MG63 (cell line): ENCODE results near the gene PIWIL1. TPM values are rescaled to one million over a fixed set of nuclear protein-coding genes. Genes with fewer than 3 reads are reported as not detected.

Experiments
- DNase-seq: peaks from one replicate; pipeline ENCODE4 v3.0.0-alpha.2; 2020
- H3K27me3 ChIP-seq: fragments of 250-450 bp; sonication (Bioruptor Pico); 2 replicates; pipeline ENCODE4 v1.5.1; 2020; ENCODE audit warnings: mild to moderate bottlenecking, moderate library complexity
- H3K36me3 ChIP-seq: fragments of 250-450 bp; sonication (Bioruptor Pico); 2 replicates; pipeline ENCODE4 v1.5.1; 2020; ENCODE audit warnings: mild to moderate bottlenecking, moderate library complexity
- H3K4me3 ChIP-seq: fragments of 250-450 bp; sonication (Bioruptor Pico); 2 replicates; pipeline ENCODE4 v1.5.1; 2020; ENCODE audit warnings: mild to moderate bottlenecking, moderate library complexity
- H3K9me3 ChIP-seq: fragments of 250-450 bp; sonication (Bioruptor Pico); 2 replicates; pipeline ENCODE4 v1.5.1; 2020; ENCODE audit warnings: mild to moderate bottlenecking, moderate library complexity
- total RNA-seq: library from RNA; depleted of rRNA; stranded (reverse); fragments of >200 nt; shearing (Covaris generic); gene quantifications from 2 replicates; pipeline ENCODE4 v1.2.3, GENCODE V29; 2014; ENCODE audit warnings: low replicate concordance

PIWIL1 gene
- total RNA-seq, 1 experiment from 2014 or later, result not detected

GRCh38 chr12:130333341-130333740 is 4.3 kb upstream of the PIWIL1 start:
- no peak overlapping the region for H3K4me3 ChIP-seq
- no peaks in the 10 kb centered on the region for H3K9me3 ChIP-seq
- DNase-seq, result no peak
- no peaks in the 10 kb centered on the region; the same call in 1 of the 2 replicates for H3K27me3 ChIP-seq
- no peaks in the 10 kb centered on the region for H3K36me3 ChIP-seq

GRCh38 chr12:130334399-130334798 is 3.3 kb upstream of the PIWIL1 start:
- no peaks in the 10 kb centered on the region for H3K9me3 ChIP-seq
- H3K36me3 ChIP-seq, result no peaks in the 10 kb centered on the region
- no peak for DNase-seq
- no peak overlapping the region for H3K4me3 ChIP-seq
- H3K27me3 ChIP-seq, result peaks cover 3% of the 10 kb centered on the region; the same call in 1 of the 2 replicates

GRCh38 chr12:130334937-130335336 is 2.8 kb upstream of the PIWIL1 start:
- H3K9me3 ChIP-seq, result no peaks in the 10 kb centered on the region
- no peak overlapping the region for H3K4me3 ChIP-seq
- H3K27me3 ChIP-seq, result peaks cover 3% of the 10 kb centered on the region; the same call in 1 of the 2 replicates
- no peak for DNase-seq
- H3K36me3 ChIP-seq, result no peaks in the 10 kb centered on the region

- DNase-seq, result no peak
- Histone ChIP-seq H3K27me3 (peaks cover 3% of the 10 kb centered on the region; the same call in 1 of the 2 replicates), H3K4me3 (no peak overlapping the region), H3K9me3 (no peaks in the 10 kb centered on the region), H3K36me3 (no peaks in the 10 kb centered on the region)
These were observed 1.9 kb upstream of the PIWIL1 start for GRCh38 chr12:130335517-130336392.

GRCh38 chr12:130336723-130337487 is 782 bp upstream of the PIWIL1 start:
- no peaks in the 10 kb centered on the region for H3K36me3 ChIP-seq
- no peak overlapping the region for H3K4me3 ChIP-seq
- DNase-seq, result no peak
- peaks cover 3% of the 10 kb centered on the region; the same call in 1 of the 2 replicates for H3K27me3 ChIP-seq
- no peaks in the 10 kb centered on the region for H3K9me3 ChIP-seq

GRCh38 chr12:130338794-130339601 is 1.3 kb downstream of the PIWIL1 start:
- DNase-seq, result no peak
- H3K27me3 ChIP-seq, result peaks cover 3% of the 10 kb centered on the region; the same call in 1 of the 2 replicates
- no peak overlapping the region for H3K4me3 ChIP-seq
- no peaks in the 10 kb centered on the region for H3K36me3 ChIP-seq
- H3K9me3 ChIP-seq, result no peaks in the 10 kb centered on the region

GRCh38 chr12:130339951-130340350 is 2.3 kb downstream of the PIWIL1 start:
- Histone ChIP-seq H3K36me3 (no peaks in the 10 kb centered on the region), H3K27me3 (peaks cover 3% of the 10 kb centered on the region; the same call in 1 of the 2 replicates), H3K4me3 (no peak overlapping the region), H3K9me3 (no peaks in the 10 kb centered on the region)
- no peak for DNase-seq

- H3K27me3 ChIP-seq, result peaks cover 3% of the 10 kb centered on the region; the same call in 1 of the 2 replicates
- no peaks in the 10 kb centered on the region for H3K36me3 ChIP-seq
- no peaks in the 10 kb centered on the region for H3K9me3 ChIP-seq
- DNase-seq, result no peak
- H3K4me3 ChIP-seq, result no peak overlapping the region
These were observed 4.8 kb downstream of the PIWIL1 start for GRCh38 chr12:130342442-130342841.

- H3K36me3 ChIP-seq, result no peaks in the 10 kb centered on the region
- H3K9me3 ChIP-seq, result no peaks in the 10 kb centered on the region
- no peak for DNase-seq
- H3K4me3 ChIP-seq, result no peak overlapping the region
- H3K27me3 ChIP-seq, result peaks cover 3% of the 10 kb centered on the region; the same call in 1 of the 2 replicates
These were observed 5.2 kb downstream of the PIWIL1 start for GRCh38 chr12:130342842-130343241.

- no peak for DNase-seq
- Histone ChIP-seq H3K4me3 (no peak overlapping the region), H3K36me3 (no peaks in the 10 kb centered on the region), H3K27me3 (no peaks in the 10 kb centered on the region; the same call in 1 of the 2 replicates), H3K9me3 (no peaks in the 10 kb centered on the region)
These were observed 6.8 kb downstream of the PIWIL1 start for GRCh38 chr12:130344529-130344928.

- no peak for DNase-seq
- no peak overlapping the region for H3K4me3 ChIP-seq
- H3K36me3 ChIP-seq, result no peaks in the 10 kb centered on the region
- no peaks in the 10 kb centered on the region for H3K27me3 ChIP-seq
- H3K9me3 ChIP-seq, result no peaks in the 10 kb centered on the region
These were observed 7.6 kb downstream of the PIWIL1 start for GRCh38 chr12:130345292-130345691.

GRCh38 chr12:130347588-130347987 is 9.9 kb downstream of the PIWIL1 start:
- Histone ChIP-seq H3K9me3 (no peaks in the 10 kb centered on the region), H3K4me3 (no peak overlapping the region), H3K36me3 (no peaks in the 10 kb centered on the region), H3K27me3 (no peaks in the 10 kb centered on the region)
- no peak for DNase-seq

GRCh38 chr12:130350715-130351114 is 13.0 kb downstream of the PIWIL1 start:
- no peaks in the 10 kb centered on the region for H3K36me3 ChIP-seq

GRCh38 chr12:130351326-130351725 is 13.6 kb downstream of the PIWIL1 start:
- no peak overlapping the region for H3K4me3 ChIP-seq
- no peaks in the 10 kb centered on the region for H3K9me3 ChIP-seq
- no peaks in the 10 kb centered on the region; the same call in 1 of the 2 replicates for H3K27me3 ChIP-seq
- no peak for DNase-seq
- H3K36me3 ChIP-seq, result no peaks in the 10 kb centered on the region

More at GRCh38 chr12:130350715-130351114, 13.0 kb downstream of the PIWIL1 start:
- no peaks in the 10 kb centered on the region for H3K27me3 ChIP-seq
- no peaks in the 10 kb centered on the region for H3K9me3 ChIP-seq
- DNase-seq, result no peak
- H3K4me3 ChIP-seq, result no peak overlapping the region

GRCh38 chr12:130353081-130353480 is 15.4 kb downstream of the PIWIL1 start:
- no peak for DNase-seq
- Histone ChIP-seq H3K9me3 (no peaks in the 10 kb centered on the region), H3K27me3 (peaks cover 7% of the 10 kb centered on the region; the same call in 1 of the 2 replicates), H3K4me3 (no peak overlapping the region), H3K36me3 (no peaks in the 10 kb centered on the region)

GRCh38 chr12:130354407-130354806 is 16.7 kb downstream of the PIWIL1 start:
- Histone ChIP-seq H3K4me3 (no peak overlapping the region), H3K9me3 (no peaks in the 10 kb centered on the region), H3K27me3 (peaks cover 7% of the 10 kb centered on the region; the same call in 1 of the 2 replicates), H3K36me3 (no peaks in the 10 kb centered on the region)
- DNase-seq, result no peak
